Muscle layer of colon (tissue), 2 donors: ENCODE data around the gene ZNF324.
A peak's percentile ranks its signal among the peaks of the same experiment; 100 is the strongest.

Experiments used
- H3K27ac ChIP-seq: one replicate; pipeline ENCODE4 v1.7.0; 2013; ENCODE audit warnings: low read depth, mild to moderate bottlenecking, low read length, moderate library complexity
- H3K27me3 ChIP-seq, 2 donors: one replicate each; pipeline ENCODE4 v1.7.0; 2013; ENCODE audit warnings: low read length in 2 of 2, mild to moderate bottlenecking in 2 of 2; ENCODE audit not compliant: insufficient read depth in 2 of 2, control insufficient read depth in 1 of 2
- H3K36me3 ChIP-seq: one replicate; pipeline ENCODE4 v1.7.0; 2013; ENCODE audit warnings: mild to moderate bottlenecking, low read length; ENCODE audit not compliant: insufficient read depth
- H3K4me1 ChIP-seq: one replicate; pipeline ENCODE4 v1.7.0; 2013; ENCODE audit warnings: mild to moderate bottlenecking, low read length; ENCODE audit not compliant: insufficient read depth
- H3K4me3 ChIP-seq, 2 donors: one replicate each; pipeline ENCODE4 v1.7.0; 2013; ENCODE audit warnings: low read length in 2 of 2, low read depth in 1 of 2, mild to moderate bottlenecking in 1 of 2, moderate library complexity in 1 of 2
- H3K9ac ChIP-seq: one replicate; pipeline ENCODE4 v1.7.0; 2013; ENCODE audit warnings: low read length
- H3K9me3 ChIP-seq: one replicate; pipeline ENCODE4 v1.7.0; 2013; ENCODE audit warnings: mild to moderate bottlenecking, low read length
- donor health status: abdominal sarcoma.
- donor health status: Adenocarcinoma of cecum.

ZNF324 gene

DNA sequence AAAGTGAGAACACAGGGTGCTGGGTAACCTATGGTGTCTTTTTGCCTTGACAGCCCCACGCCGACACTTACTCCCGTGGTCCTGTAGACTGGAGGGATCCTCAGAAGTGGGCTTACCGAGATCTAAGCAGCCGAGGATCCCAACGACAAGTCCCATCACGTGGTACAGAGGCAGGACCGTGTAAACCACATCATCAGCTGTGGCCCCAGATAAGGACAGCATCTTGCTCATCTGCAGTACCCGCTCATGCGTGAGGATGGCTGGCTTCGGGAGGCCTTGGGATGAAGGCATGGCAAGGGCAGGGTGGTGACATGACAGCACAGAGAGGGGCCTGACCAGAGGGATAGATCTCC is 42.8 kb downstream of the ZNF324 start:
- H3K9ac ChIP-seq: no peak overlapping the region
- H3K27ac ChIP-seq: no peak overlapping the region
- no peaks in the 10 kb centered on the region for H3K9me3 ChIP-seq
- peaks cover 12% of the 10 kb centered on the region for H3K4me1 ChIP-seq
- H3K27me3 ChIP-seq: no peaks in the 10 kb centered on the region
- no peak overlapping the region for H3K4me3 ChIP-seq
- no peaks in the 10 kb centered on the region for H3K36me3 ChIP-seq

DNA sequence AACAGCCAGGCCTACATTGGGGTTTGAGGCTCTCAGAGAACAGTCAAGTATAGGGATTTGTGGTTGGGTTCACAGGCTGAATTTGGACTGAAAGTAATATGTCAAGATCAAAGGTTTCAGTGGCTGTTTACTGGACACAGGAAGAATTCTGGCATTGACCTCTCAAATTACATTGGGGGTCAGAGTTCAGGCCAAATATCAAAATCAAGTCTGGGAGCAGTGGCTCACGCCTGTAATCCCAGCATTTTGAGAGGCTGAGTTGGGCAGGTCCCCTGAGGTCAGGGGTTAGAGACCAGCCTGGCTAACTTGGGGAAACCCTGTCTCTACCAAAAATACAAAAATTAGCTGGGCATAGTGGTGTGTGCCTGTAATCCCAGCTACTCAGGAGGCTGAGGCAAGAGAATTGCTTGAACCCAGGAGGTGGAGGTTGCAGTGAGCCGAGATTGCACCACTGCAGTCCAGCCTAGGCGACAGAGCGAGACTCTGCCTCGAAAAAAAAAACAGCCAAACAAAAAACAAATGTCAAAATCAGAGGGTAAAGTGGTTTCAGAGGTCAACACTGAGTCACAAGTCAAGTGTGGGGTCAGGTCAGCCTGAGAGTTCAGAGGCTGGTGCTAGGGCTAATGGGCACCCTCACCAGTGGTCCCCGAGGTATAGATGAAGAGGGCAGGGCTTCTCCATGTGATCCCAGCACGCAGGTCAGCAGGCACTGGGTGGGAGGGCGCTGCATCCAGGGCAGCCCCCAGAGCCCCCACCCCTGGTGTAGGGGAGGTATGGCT is 43.4 kb downstream of the ZNF324 start:
- H3K9me3 ChIP-seq: no peaks in the 10 kb centered on the region
- peaks cover 13% of the 10 kb centered on the region for H3K4me1 ChIP-seq
- H3K36me3 ChIP-seq: no peaks in the 10 kb centered on the region
- H3K27ac ChIP-seq: no peak overlapping the region
- no peak overlapping the region for H3K9ac ChIP-seq
- H3K4me3 ChIP-seq: no peak overlapping the region
- H3K27me3 ChIP-seq: no peaks in the 10 kb centered on the region

DNA sequence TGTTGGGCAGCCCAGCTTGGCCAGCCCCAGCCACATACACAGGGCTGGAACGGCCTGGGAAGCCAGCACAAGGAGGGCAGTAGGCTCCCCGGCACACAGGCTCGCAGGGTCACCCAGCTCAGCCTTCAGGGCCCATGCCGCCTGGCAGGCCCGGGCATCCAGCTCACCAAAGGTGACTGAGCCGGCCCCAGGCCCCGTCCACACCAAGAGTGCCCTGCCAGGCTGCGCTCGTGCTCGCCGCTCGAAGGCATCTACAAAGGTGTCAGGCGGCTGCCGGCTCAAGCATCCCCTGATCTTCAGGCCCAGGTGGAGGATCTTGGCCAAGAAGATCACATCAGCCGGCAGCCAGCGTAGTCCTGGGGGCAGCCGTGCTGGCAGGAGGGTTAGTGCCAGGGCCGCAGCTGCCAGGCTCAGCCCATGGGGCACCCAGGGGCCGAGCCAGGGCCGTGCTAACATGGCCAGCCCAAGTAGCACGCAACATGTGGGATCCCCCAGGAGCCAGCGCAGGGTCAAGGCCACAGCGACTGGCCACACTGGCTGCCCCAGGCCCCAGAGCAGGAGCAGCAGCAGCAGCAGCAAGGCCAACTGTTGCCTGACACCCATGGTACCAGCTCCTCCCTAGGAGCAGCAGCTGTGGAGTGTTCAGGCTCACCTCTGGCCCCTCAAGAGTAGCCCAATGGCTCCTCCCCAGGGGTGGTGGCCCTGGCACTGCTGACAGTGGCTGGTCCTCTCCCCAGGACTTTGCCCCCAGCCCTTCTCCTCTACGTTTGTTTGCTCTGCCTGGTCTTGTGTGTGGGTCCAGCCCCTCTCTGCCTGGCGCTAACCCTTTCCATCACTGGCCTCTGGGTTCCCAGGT is 44.7 kb downstream of the ZNF324 start, which contains the start of gene SLC27A5:
Gene SLC27A5 (minus strand): TSS at position 640 of the 856 bp plus-strand sequence. CDS start 37 bp downstream, at position 603.
- Histone ChIP-seq H3K36me3 (peaks cover 10% of the 10 kb centered on the region), H3K4me3 (no peak within 1 kb of the TSS), H3K9me3 (no peaks in the 10 kb centered on the region), H3K27me3 (no peaks in the 10 kb centered on the region), H3K4me1 (peaks cover 24% of the 10 kb centered on the region), H3K27ac (no peak within 1 kb of the TSS), H3K9ac (no peak within 1 kb of the TSS)

GRCh38 chr19:58513213-58513693 is 46.4 kb downstream of the ZNF324 start:
- Histone ChIP-seq H3K27ac (peak overlapping the region; percentile 49), H3K36me3 (peaks cover 19% of the 10 kb centered on the region), H3K9ac (peak overlapping the region; percentile 65), H3K27me3 (no peaks in the 10 kb centered on the region), H3K4me3 (peak overlapping the region in 1 of 2 donors; percentile 38), H3K4me1 (peaks cover 36% of the 10 kb centered on the region), H3K9me3 (no peaks in the 10 kb centered on the region)

DNA sequence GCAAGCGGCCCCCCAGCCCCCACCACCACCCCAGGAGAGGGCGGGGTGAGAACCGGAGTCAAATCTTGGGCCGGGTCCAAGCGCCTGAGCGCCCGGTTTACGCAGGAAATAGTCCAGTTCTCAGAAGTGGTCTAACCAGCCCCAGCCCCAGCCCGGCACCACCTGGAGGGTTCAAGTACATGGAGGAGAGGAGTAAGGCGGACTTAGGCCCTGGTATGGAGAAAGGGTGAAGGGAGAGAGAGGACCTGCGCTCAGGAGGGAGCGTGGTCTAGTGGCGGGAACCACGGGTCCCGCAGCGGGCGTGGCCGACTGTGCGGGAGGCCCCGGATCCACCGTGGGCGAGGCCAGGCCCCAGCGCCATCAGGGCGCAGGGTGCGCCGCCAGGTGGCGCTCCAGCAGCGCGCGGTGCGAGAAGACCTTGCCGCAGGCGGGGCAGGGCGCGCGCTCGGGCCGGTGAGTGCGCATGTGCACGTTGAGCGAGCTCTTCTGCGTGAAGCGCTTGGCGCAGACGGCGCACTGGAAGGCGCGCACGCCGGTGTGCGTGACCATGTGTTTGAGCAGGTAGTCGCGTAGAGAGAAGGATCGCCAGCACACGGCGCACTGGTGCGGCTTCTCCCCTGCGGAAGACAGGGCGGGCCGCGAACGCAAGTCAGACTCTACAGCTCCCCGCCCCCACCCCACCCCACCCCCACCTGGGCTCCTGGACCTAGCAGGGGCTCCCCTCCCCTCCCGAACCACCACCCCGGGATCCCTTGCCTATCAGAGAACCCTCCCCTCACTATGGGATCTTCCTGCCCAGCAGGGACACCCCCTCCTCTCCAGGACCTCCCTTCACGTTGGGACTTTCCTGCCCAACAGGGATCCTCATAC is 47.0 kb downstream of the ZNF324 start:
- Histone ChIP-seq H3K9ac (peak overlapping the region; percentile 65), H3K36me3 (peaks cover 19% of the 10 kb centered on the region), H3K9me3 (no peaks in the 10 kb centered on the region), H3K27me3 (no peaks in the 10 kb centered on the region), H3K27ac (peak overlapping the region; percentile 49), H3K4me1 (peaks cover 42% of the 10 kb centered on the region), H3K4me3 (peak overlapping the region in 1 of 2 donors; percentile 38)

GRCh38 chr19:58514564-58515022 is 47.7 kb downstream of the ZNF324 start:
- H3K36me3 ChIP-seq: peaks cover 19% of the 10 kb centered on the region
- peak overlapping the region; percentile 54 for H3K9ac ChIP-seq
- H3K4me3 ChIP-seq: peak overlapping the region in 1 of 2 donors; percentile 38
- peaks cover 42% of the 10 kb centered on the region for H3K4me1 ChIP-seq
- no peaks in the 10 kb centered on the region for H3K27me3 ChIP-seq
- no peaks in the 10 kb centered on the region for H3K9me3 ChIP-seq
- H3K27ac ChIP-seq: no peak overlapping the region

DNA sequence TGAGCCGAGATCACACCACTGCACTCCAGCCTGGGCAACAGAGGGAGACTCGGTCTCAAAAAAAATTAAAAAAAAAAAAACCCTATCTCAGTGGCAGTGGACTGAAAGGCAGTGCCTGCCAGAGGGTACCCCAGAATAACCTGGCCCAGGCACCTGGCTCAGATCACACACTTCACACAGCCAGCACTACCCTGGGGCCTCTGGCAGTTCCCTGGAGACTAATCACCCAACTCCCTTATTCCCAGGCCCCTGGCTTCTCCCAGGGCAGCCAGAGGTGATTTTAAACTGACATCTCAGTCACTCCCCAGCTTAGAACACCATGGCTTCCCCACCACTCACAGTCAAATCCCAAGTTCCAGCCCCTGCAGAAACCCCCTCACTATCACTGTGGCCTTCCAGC is 48.4 kb downstream of the ZNF324 start:
- peaks cover 19% of the 10 kb centered on the region for H3K36me3 ChIP-seq
- no peak overlapping the region for H3K9ac ChIP-seq
- peaks cover 42% of the 10 kb centered on the region for H3K4me1 ChIP-seq
- H3K9me3 ChIP-seq: no peaks in the 10 kb centered on the region
- H3K27me3 ChIP-seq: no peaks in the 10 kb centered on the region
- no peak overlapping the region for H3K4me3 ChIP-seq
- no peak overlapping the region for H3K27ac ChIP-seq

DNA sequence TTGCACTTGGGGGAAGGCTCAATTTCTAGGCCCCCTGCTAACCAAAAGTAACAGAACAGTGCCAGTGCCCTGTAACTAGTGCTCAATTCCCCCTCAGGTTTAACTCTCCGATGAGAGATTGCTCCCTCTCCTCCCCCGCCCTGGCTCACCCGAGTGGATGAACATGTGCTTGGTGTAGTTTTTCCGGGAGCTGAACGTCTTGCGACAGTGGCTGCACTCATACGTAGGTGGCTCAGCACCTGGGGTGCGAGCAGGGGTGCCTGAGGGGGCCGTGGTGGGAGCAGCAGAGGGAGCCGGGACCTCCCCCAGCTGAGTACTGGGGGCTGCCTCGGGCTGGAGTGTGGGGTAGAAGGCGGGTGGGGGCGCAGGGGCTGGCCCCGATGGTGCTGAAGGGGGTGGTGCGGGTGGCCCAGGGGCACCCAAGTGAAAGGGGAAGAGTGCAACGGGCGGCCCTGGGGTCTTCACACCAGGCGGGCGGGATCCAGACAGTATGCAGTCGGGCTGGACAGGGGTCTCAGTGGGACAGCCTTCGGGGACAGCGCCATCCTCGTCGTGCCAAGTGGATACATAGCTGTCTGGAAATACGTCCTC is 49.5 kb downstream of the ZNF324 start:
- no peak overlapping the region for H3K9ac ChIP-seq
- H3K4me1 ChIP-seq: peaks cover 46% of the 10 kb centered on the region
- no peaks in the 10 kb centered on the region for H3K27me3 ChIP-seq
- no peak overlapping the region for H3K27ac ChIP-seq
- peaks cover 19% of the 10 kb centered on the region for H3K36me3 ChIP-seq
- H3K9me3 ChIP-seq: no peaks in the 10 kb centered on the region
- no peak overlapping the region for H3K4me3 ChIP-seq

GRCh38 chr19:58516964-58517833 is 50.3 kb downstream of the ZNF324 start:
- H3K9me3 ChIP-seq: no peaks in the 10 kb centered on the region
- H3K36me3 ChIP-seq: peaks cover 19% of the 10 kb centered on the region
- no peak overlapping the region for H3K27ac ChIP-seq
- H3K4me1 ChIP-seq: peaks cover 46% of the 10 kb centered on the region
- no peaks in the 10 kb centered on the region for H3K27me3 ChIP-seq
- no peak overlapping the region for H3K4me3 ChIP-seq
- H3K9ac ChIP-seq: no peak overlapping the region
